Esophagus muscularis mucosa (tissue), 4 donors: ENCODE measurements around the gene AGBL5. TPM values are rescaled to one million over a fixed set of nuclear protein-coding genes. Genes with fewer than 3 reads are reported as not detected.

ENCODE experiments used
- DNase-seq: peaks from one replicate; pipeline ENCODE4 v3.0.0-alpha.2; 2017; ENCODE audit errors: extremely low spot score
- H3K27ac ChIP-seq, 4 donors: fragments of 200-600 bp; sonication (generic); replicated peaks in 1 of 4; 1 replicate in 3 of 4; 2 replicates in 1 of 4; pipeline ENCODE4 v1.5.1; 2016 to 2019; ENCODE audit warnings: mild to moderate bottlenecking in 1 of 4
- H3K27me3 ChIP-seq, 4 donors: fragments of 200-600 bp; sonication (generic); one replicate each; pipeline versions ENCODE4 v1.5.1 to v1.6.0; 2016 to 2019
- H3K36me3 ChIP-seq, 4 donors: fragments of 200-600 bp; sonication (generic); one replicate each; pipeline ENCODE4 v1.5.1; 2016 to 2019
- H3K4me1 ChIP-seq, 4 donors: fragments of 200-600 bp; sonication (generic); one replicate each; pipeline ENCODE4 v1.5.1; 2016 to 2019
- H3K4me3 ChIP-seq, 4 donors: fragments of 200-600 bp; sonication (generic); 1 replicate in 2 of 4; 2 replicates in 2 of 4; pipeline ENCODE4 v1.5.1; 2016 to 2019; ENCODE audit warnings: mild to moderate bottlenecking in 4 of 4, moderate library complexity in 1 of 4
- H3K9me3 ChIP-seq, 4 donors: fragments of 200-600 bp; sonication (generic); 1 replicate in 3 of 4; 2 replicates in 1 of 4; pipeline ENCODE4 v1.5.1; 2016 to 2019
- EP300 ChIP-seq: sonication (generic); formaldehyde crosslinking; IDR thresholded peaks from one replicate; pipeline ENCODE4 v1.6.1; 2017; ENCODE audit warnings: antibody characterized with exemption
- POLR2A ChIP-seq: fragments of 450-650 bp; IDR thresholded peaks from one replicate; pipeline ENCODE4 v1.6.1; 2017; ENCODE audit warnings: antibody characterized with exemption, moderate library complexity, mild to moderate bottlenecking, low read depth
- POLR2AphosphoS5 ChIP-seq, 2 donors: sonication (generic); formaldehyde crosslinking; IDR thresholded peaks; one replicate each; pipeline ENCODE4 v1.6.1; 2017; ENCODE audit warnings: antibody characterized with exemption in 2 of 2
- WGBS: methylation state at CpG from one replicate; pipeline ENCODE4 v1.1.5; 2018; 5-methylcytosine and 5-hydroxymethylcytosine counted together
- intact Hi-C: fragments of 100-400 bp; cut with DNase I; formaldehyde crosslinking; loops from one replicate; pipeline ENCODE4 v1.15.1; 2023
- total RNA-seq, 4 donors: library from RNA; depleted of rRNA; stranded (reverse); fragments of >200 nt; gene quantifications; one replicate each; pipeline versions ENCODE4 v1.1.0 to v1.2.1, GENCODE V29; 2016
- TF ChIP-seq, protein P1 (sequence below), 3 experiments: fragments of 200-600 bp in 2 of 3; fragments of 450-650 bp in 1 of 3; sonication (generic) in 2 of 3; IDR thresholded peaks; one replicate each; pipeline ENCODE4 v1.5.1; 2017 to 2019; ENCODE audit warnings: antibody characterized with exemption in 3 of 3, mild to moderate bottlenecking in 2 of 3, moderate library complexity in 1 of 3

Gene AGBL5
- total RNA-seq, 4 donors from 2014 or later, result 19.5 to 29.2 (median 24.1) TPM

DNA sequence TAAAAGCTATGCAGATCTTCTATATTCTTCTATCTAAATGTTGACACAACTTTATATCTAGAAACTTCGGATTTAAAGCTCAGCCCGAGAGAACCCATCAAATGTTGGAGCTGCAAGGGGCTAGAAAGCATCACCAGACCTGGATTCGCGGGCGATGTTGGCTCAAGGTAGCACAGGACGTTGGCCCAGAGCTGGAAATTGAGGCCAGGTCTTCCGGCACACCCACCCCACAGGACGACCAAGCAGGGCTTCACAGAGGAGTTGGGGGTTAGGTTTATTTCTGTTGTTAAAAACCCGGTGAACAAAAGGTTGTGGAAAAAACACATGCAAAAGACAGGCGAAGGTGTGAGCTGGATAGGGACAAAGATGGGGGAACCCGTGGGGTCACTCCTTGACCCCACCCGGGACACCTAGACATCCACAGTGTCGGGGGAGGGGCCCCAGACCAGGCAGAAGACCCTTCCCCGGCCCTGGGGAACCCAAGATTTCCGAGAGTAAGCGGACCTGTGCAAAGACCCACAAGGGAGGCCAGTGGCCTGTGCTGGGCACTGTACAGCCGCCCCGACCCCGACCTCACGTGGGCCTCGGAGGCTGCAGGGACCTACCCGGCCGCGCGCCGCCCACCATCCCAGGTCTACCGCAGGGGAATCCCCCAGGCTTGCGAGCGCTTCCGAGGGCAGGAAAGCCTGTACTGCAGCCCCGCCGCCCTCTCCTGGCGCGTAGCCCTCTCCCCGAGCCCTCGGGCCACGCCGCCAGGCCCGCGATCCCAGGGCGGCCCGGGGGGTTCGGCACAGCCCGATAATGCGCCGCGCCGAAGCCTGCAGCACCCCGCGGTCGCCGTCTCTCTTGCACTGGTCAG lies 1.8 kb upstream of the AGBL5 start:
- no peak for DNase-seq
- intact Hi-C loops, result loop anchor here (1.0 to 2.0 kb wide), 3 partner anchors 21 to 37 kb away; partner anchors contain the start of genes EMILIN1, KHK and OST4
- peak overlapping the region; percentile 89 to 96 (median 94) for H3K27ac ChIP-seq
- H3K4me3 ChIP-seq, result peak overlapping the region; percentile 74 to 99 (median 94)
- TF ChIP-seq POLR2AphosphoS5 (IDR thresholded peaks at IDR 0.05) (no peak), EP300 (no peak), POLR2A (no peak)
- TF ChIP-seq, protein P1, sequence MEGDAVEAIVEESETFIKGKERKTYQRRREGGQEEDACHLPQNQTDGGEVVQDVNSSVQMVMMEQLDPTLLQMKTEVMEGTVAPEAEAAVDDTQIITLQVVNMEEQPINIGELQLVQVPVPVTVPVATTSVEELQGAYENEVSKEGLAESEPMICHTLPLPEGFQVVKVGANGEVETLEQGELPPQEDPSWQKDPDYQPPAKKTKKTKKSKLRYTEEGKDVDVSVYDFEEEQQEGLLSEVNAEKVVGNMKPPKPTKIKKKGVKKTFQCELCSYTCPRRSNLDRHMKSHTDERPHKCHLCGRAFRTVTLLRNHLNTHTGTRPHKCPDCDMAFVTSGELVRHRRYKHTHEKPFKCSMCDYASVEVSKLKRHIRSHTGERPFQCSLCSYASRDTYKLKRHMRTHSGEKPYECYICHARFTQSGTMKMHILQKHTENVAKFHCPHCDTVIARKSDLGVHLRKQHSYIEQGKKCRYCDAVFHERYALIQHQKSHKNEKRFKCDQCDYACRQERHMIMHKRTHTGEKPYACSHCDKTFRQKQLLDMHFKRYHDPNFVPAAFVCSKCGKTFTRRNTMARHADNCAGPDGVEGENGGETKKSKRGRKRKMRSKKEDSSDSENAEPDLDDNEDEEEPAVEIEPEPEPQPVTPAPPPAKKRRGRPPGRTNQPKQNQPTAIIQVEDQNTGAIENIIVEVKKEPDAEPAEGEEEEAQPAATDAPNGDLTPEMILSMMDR (IDR thresholded peaks at IDR 0.05), result no peak
- H3K4me1 ChIP-seq, result peaks cover 14 to 31% (median 23%) of the 10 kb centered on the region in 4 donors
- H3K27me3 ChIP-seq, result no peaks in the 10 kb centered on the region
- no peaks in the 10 kb centered on the region for H3K9me3 ChIP-seq
- 36% methylated on average over 16 of the region's 52 CpGs for WGBS
- peaks cover 0 to 17% (median 15%) of the 10 kb centered on the region in 4 donors for H3K36me3 ChIP-seq

DNA sequence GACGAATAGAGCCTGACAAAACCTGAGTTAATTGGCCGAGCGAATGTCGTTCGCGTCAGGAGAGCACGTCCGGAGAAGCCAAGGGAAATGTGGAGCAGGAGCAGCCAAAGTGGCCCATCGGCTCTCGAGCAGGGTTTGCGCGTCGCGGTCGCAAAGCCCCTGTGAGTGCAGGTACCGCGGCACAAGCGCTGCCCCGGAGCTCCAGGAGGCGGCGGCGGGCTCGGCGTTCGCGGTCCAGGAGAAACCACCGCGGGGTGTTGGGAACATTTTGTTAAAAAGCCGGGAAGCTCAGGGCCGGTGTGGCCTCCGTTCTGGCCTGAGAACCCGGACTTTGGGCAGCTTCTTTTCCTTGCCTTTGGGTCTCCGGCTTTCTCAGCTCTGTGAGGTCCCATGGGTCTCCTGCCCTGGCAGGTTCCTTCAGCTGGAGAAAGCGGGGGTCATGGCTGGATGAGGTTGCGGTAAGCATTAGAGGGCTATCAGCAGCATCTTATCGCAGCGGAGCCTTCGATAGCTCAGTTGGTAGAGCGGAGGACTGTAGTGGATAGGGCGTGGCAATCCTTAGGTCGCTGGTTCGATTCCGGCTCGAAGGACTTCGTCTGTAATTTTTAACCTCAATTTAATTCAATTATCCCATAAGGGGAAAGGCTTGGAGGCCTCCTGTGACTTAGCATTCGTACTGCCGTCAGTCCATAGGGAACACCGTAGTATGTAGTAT lies 1.0 kb upstream of the AGBL5 start:
- Histone ChIP-seq H3K4me1 (peaks cover 14 to 34% (median 23%) of the 10 kb centered on the region in 4 donors), H3K4me3 (peak overlapping the region; percentile 74 to 99 (median 94)), H3K36me3 (peaks cover 0 to 25% (median 22%) of the 10 kb centered on the region in 4 donors), H3K9me3 (no peaks in the 10 kb centered on the region), H3K27ac (peak overlapping the region; percentile 89 to 96 (median 94)), H3K27me3 (no peaks in the 10 kb centered on the region)
- TF ChIP-seq, protein P1 (IDR thresholded peaks at IDR 0.05), result peak; percentile 35 to 68 (median 53)
- no peak for TF ChIP-seq EP300
- peak in 1 of 2 donors; percentile 82 for TF ChIP-seq POLR2AphosphoS5 (IDR thresholded peaks at IDR 0.05)
- TF ChIP-seq POLR2A, result peak; percentile 33
- DNase-seq, result peak; percentile 99
- under 1% methylated on average over 19 of the region's 48 CpGs for WGBS
- intact Hi-C loops, result loop anchor here (1.0 to 2.0 kb wide), 3 partner anchors 20 to 36 kb away; partner anchors contain the start of genes EMILIN1, KHK and OST4

DNA sequence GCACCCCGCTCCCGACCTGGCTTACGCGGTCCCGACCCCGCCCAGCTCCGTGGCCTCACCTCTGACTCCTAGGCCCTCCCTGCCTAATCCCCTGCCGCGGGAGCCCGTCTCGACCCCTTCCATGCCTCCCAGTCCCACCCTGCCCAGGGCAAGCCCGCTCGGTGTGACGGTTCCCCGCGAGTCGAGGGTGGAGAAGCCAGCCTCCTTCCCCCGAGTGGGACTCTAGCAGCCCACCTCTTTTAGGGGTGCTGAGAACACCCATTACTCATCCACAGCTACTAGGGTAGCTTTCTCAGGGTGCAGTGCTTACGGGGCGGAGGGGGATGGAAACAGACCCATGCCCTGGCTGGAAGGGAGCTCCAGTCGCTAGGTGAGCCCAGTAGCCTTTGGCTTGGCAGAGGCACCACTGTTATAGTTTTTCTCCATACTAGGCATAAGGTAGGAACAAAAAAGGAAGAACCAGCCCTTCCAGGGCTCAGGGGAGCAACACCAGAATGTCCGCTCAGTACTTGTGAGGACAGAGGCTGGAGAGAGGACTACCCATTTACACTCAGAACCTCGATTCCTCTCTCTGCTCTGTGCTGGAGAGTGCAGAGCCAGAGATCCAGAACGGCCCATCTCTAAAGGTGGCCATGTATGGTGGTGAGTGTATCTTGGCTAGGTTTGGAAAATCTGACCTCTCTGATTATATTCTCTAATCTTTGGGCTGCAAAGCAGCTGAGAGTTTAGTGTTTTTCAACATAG lies 606 bp downstream of the AGBL5 start:
- Histone ChIP-seq H3K9me3 (no peaks in the 10 kb centered on the region), H3K27ac (peak overlapping the region; percentile 89 to 96 (median 94)), H3K4me3 (peak overlapping the region; percentile 74 to 99 (median 94)), H3K36me3 (peaks cover 15 to 41% (median 38%) of the 10 kb centered on the region in 4 donors), H3K27me3 (no peaks in the 10 kb centered on the region), H3K4me1 (peaks cover 14 to 43% (median 23%) of the 10 kb centered on the region in 4 donors)
- TF ChIP-seq EP300 (no peak), POLR2A (no peak), POLR2AphosphoS5 (IDR thresholded peaks at IDR 0.05) (peak in 1 of 2 donors; percentile 9)
- TF ChIP-seq, protein P1 (IDR thresholded peaks at IDR 0.05), result no peak
- no peak for DNase-seq
- intact Hi-C loops, result loop anchor here (2.0 kb wide), 2 partner anchors 19 to 27 kb away; partner anchors contain the start of genes EMILIN1 and OST4
- WGBS, result 9% methylated on average over 9 of the region's 24 CpGs

DNA sequence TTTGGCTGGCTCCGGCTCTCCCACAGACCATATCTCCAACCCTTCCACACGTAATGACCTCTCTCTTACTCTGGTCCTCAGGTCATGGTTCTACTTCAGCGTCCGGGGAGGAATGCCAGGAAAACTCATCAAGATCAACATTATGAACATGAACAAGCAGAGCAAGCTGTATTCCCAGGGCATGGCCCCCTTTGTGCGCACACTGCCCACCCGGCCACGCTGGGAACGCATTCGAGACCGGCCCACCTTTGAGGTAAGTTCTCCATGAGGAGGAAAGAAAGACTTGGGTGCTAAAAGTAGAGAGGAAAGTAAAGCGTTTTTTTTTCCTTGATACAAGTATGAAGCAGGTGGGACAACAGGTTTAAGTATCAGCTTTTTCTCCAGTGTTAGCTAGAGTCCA lies 1.9 kb downstream of the AGBL5 start:
- Histone ChIP-seq H3K9me3 (no peaks in the 10 kb centered on the region), H3K36me3 (peaks cover 17 to 52% (median 50%) of the 10 kb centered on the region in 4 donors), H3K27ac (peak overlapping the region in 2 of 4 donors; percentile 94 to 96), H3K27me3 (no peaks in the 10 kb centered on the region), H3K4me1 (peaks cover 14 to 43% (median 23%) of the 10 kb centered on the region in 4 donors), H3K4me3 (no peak overlapping the region)
- no peak for DNase-seq
- intact Hi-C loops, result no loop called here
- 93% methylated on average over 11 of the region's 11 CpGs for WGBS
- TF ChIP-seq POLR2A (no peak), EP300 (no peak), POLR2AphosphoS5 (IDR thresholded peaks at IDR 0.05) (no peak)
- TF ChIP-seq, protein P1 (IDR thresholded peaks at IDR 0.05), result no peak
